GM20000 (cell line): ENCODE measurements around the gene CDCA3.
"Not testable (repeated sequence)": the region's sequence is repeated elsewhere in the genome, so short reads cannot be mapped to it uniquely, and the experiment has no call there.

Experiments used
- DNase-seq: peaks from one replicate; pipeline ENCODE4 v3.0.0; 2012; ENCODE audit warnings: low spot score
- TF ChIP-seq, protein P1 (sequence below): IDR thresholded peaks from 2 replicates; pipeline ENCODE4 v1.5.1; 2012; ENCODE audit warnings: mild to moderate bottlenecking, control low read depth; ENCODE audit errors: extremely low read depth, missing control alignments

CDCA3 gene

DNA sequence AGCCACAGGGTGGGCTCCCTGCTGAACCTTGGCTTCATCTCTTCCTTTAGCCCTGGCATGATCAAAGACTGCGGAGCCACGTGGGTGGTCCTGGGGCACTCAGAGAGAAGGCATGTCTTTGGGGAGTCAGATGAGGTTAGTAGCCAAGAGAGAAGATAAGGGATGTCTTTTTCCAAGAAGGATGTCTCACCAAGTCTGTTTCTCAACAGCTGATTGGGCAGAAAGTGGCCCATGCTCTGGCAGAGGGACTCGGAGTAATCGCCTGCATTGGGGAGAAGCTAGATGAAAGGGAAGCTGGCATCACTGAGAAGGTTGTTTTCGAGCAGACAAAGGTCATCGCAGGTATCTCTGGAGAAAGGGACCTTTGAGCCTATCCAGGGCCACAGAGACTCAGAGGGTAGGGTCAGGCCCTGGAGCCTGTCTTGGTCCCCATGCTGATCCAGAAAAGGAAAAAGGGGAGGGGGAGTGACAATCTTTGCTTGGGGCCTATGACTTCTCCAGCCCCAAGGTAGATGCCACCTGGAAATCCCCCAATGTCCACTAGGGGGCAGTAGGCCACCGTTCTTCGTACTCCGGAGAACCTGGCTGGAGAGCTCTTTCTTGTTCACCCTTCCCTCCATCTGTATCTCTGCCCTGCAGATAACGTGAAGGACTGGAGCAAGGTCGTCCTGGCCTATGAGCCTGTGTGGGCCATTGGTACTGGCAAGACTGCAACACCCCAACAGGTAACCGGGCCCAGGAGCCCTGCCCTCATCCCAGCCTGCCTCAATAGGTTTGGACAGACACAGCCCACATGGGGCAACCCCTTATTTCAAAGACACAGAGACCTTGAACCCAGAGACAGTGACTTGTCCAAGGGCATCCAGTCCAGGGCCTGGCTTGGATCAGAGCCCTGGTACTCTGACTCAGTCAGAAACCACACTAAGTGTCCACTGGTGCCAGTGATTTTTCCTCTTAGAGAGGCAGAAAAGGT, 18.2 kb upstream of the CDCA3 start:
- DNase-seq = peak; percentile 83
- TF ChIP-seq, protein P1, sequence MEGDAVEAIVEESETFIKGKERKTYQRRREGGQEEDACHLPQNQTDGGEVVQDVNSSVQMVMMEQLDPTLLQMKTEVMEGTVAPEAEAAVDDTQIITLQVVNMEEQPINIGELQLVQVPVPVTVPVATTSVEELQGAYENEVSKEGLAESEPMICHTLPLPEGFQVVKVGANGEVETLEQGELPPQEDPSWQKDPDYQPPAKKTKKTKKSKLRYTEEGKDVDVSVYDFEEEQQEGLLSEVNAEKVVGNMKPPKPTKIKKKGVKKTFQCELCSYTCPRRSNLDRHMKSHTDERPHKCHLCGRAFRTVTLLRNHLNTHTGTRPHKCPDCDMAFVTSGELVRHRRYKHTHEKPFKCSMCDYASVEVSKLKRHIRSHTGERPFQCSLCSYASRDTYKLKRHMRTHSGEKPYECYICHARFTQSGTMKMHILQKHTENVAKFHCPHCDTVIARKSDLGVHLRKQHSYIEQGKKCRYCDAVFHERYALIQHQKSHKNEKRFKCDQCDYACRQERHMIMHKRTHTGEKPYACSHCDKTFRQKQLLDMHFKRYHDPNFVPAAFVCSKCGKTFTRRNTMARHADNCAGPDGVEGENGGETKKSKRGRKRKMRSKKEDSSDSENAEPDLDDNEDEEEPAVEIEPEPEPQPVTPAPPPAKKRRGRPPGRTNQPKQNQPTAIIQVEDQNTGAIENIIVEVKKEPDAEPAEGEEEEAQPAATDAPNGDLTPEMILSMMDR = peak; percentile 74

DNA sequence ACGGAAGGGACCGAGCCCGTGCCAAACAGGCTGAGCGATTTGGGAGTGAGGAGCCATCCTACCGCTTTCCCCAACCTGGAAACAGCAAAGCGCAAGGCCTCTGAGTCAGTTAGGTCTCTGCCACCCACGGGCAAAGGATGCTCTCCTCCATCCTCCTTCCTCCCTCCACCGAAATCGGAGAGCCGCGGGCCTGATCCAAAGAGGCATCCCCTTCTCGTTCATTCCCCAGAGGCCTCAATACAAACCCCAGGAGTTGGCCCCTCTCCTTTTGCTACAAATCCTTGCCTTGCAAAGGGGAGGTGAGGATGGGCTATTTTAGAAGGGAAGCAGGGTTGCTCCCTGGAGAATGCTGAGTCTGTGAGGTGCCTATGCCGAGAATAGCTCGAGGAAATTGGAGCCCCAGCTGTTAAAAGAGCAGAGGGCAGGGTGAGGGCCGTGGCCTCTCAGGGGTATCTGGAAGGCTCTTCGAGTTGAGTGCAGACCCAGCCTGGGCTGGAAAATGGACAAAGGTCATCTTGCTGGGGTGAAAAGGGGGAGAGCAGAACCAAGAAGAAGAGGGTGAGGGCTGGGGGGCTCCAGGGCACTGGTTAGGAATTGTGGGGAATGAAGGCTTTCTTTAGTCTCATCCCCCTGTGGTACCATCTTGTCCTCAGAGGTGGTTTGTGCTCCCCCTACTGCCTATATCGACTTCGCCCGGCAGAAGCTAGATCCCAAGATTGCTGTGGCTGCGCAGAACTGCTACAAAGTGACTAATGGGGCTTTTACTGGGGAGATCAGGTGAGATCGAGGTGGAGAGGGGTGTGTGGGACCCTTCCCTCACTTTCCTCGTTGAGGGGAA, 17.3 kb upstream of the CDCA3 start:
- TF ChIP-seq, protein P1 = no peak
- DNase-seq = no peak

DNA sequence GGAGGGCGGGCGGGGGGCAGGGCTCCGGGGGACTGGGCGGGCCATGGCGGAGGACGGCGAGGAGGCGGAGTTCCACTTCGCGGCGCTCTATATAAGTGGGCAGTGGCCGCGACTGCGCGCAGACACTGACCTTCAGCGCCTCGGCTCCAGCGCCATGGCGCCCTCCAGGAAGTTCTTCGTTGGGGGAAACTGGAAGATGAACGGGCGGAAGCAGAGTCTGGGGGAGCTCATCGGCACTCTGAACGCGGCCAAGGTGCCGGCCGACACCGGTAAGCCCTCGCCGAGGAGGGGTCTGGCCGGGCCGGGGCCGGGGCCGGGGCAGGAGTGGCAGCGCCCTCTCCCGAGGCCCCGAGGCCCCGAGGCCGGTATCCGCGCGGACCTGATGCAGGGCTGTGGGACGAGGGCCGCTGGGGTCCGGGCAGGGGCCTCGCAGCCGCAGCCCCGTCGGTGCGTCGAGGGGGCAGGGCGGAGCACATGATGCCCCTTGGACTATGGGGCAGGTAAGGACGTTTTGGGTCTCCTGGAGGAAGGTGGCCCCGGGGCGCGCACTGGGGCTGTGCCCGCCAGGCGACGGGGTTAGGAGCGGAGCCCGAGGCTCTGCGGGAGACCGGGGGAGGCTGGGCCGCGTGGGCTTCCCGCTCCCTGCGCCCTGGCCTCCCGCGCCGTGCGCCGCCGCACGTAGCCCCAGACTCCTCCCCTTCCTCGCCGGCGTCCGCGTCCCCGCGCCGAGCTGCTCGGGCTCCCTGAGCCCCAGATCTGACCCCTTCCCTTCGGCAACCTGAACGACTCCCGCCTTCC, 16.5 kb upstream of the CDCA3 start, which contains the start of gene TPI1:
TSS of gene TPI1 (plus strand) at position 119 of the 798 bp plus-strand sequence. CDS start at position 155, 36 bp downstream.
- DNase-seq = peak; percentile 95
- TF ChIP-seq, protein P1 = no peak

DNA sequence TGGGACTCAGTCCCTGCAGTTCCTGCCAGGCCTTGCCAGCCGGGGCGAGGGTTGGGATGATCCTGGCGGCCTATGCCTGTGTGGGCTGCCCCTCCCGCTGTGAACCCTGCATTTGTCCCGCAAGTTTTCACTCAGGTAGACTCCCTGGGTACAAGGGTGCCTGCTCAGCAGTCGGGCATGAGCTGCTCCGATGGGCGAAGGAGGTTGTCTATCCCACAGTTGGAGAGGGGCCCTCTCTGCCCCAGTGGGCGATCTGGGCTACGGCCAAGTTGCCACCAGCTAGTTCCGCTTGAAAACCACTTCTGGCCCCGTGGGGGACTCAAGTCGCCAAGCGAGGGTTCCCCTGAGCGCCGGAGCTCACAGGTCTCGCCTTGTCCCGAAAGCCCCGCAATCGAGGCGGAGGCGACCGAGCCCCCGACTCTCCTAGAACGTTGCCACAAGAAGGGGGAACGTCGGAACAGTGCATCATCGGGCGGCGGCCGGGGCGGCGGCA, 15.9 kb upstream of the CDCA3 start:
- TF ChIP-seq, protein P1 = no peak
- DNase-seq = no peak

DNA sequence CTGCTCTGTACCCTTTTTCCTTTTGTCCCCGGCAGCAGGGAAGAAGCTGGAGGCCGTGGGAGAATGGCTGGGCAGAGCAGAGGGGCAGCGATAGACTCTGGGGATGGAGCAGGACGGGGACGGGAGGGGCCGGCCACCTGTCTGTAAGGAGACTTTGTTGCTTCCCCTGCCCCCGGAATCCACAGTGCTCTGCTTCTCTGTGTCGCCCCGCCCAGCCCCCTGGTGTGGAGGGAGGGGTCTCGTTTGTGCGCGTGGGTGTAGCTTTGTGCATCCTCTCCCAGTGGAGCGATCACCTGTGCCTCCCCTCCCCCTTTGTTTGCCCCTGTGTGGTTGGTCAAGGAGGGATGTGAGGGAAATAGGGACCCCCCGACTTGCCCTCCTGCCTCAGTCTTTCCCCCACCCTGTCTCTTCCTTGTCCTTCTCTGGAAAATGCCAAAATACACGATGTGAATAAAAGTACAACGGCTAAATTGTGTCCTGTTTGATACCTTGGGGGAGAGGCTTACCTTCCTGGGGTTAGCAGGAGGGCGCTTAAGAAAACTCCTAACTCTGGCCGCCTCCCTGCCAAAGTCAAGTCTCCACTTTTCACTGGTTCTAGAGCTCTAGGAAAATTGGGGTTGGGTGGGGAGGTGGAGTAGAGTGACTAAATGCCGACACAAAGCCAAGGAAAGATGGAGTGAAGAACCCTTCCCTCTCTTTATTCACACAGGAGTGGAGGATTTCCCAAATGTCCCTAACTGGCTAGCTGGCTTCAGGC, 15.3 kb upstream of the CDCA3 start:
- TF ChIP-seq, protein P1 = no peak
- no peak for DNase-seq

DNA sequence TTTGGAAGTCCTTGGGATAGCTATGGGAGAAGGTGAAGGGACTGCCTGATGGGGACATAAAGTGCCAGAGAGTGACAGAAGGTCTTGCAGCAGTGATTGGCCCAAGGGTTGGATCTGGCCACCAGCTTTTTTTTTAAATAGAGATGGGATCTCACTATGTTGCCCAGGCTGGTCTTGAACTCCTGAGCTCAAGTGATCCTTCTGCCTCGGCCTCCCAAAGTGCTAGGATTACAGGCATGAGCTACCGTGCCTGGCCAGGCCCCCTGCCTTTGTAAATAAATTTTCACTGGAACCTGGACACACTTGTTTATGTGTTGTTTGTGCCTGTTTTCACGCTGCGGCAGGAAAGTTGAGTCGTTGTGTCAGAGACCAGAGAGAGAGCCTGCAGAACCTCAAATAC, 14.2 kb upstream of the CDCA3 start:
- not testable (repeated sequence) for DNase-seq
